ENCODE measurements around the gene CHAT. TPM values are rescaled to one million over a fixed set of nuclear protein-coding genes. Genes with fewer than 3 reads are reported as not detected.

Gene CHAT
- total and polyA plus RNA-seq, 9 donors, result 0.32 TPM; not detected in 8

- no peak for DNase-seq
Measured at GRCh38 chr10:49605216-49605938, 8.5 kb upstream of the CHAT start.

GRCh38 chr10:49605939-49606509, 7.8 kb upstream of the CHAT start:
- Histone ChIP-seq H3K27me3 (ENCODE audit: control insufficient read depth, insufficient read depth, low read length) (peaks cover 46% of the 10 kb centered on the region), H3K4me3 (ENCODE audit: low read length) (no peak overlapping the region)
- no peak for DNase-seq

More at GRCh38 chr10:49605216-49605938, 8.5 kb upstream of the CHAT start:
- 55% methylated on average over 4 of the region's 6 CpGs for WGBS (ENCODE audit: insufficient coverage)
- H3K9me3 ChIP-seq (replicated peaks; ENCODE audit: control insufficient read depth, low read depth, low read length), result no peaks in the 10 kb centered on the region
- H3K27me3 ChIP-seq (ENCODE audit: control insufficient read depth, insufficient read depth, low read length), result peaks cover 39% of the 10 kb centered on the region
- peaks cover 7% of the 10 kb centered on the region for H3K4me1 ChIP-seq (ENCODE audit: control insufficient read depth, insufficient read depth, low read length)
- H3K36me3 ChIP-seq (ENCODE audit: control insufficient read depth, insufficient read depth, low read length), result no peaks in the 10 kb centered on the region
- no peak overlapping the region for H3K4me3 ChIP-seq (ENCODE audit: low read length)
- H3K27ac ChIP-seq (ENCODE audit: low read length), result no peak overlapping the region

GRCh38 chr10:49606981-49607535, 6.8 kb upstream of the CHAT start:
- DNase-seq, result peak; percentile 77
- Histone ChIP-seq H3K4me1 (ENCODE audit: control insufficient read depth, insufficient read depth, low read length) (peaks cover 18% of the 10 kb centered on the region), H3K27ac (ENCODE audit: low read length) (no peak overlapping the region), H3K4me3 (ENCODE audit: low read length) (no peak overlapping the region), H3K9me3 (replicated peaks; ENCODE audit: control insufficient read depth, low read depth, low read length) (no peaks in the 10 kb centered on the region), H3K36me3 (ENCODE audit: control insufficient read depth, insufficient read depth, low read length) (no peaks in the 10 kb centered on the region), H3K27me3 (ENCODE audit: control insufficient read depth, insufficient read depth, low read length) (peaks cover 56% of the 10 kb centered on the region)
- WGBS (ENCODE audit: insufficient coverage), result 4% methylated on average over 15 of the region's 22 CpGs

More at GRCh38 chr10:49605939-49606509, 7.8 kb upstream of the CHAT start:
- WGBS (ENCODE audit: insufficient coverage), result 80% methylated on average over 1 of the region's 3 CpGs
- Histone ChIP-seq H3K27ac (ENCODE audit: low read length) (no peak overlapping the region), H3K9me3 (replicated peaks; ENCODE audit: control insufficient read depth, low read depth, low read length) (no peaks in the 10 kb centered on the region), H3K36me3 (ENCODE audit: control insufficient read depth, insufficient read depth, low read length) (no peaks in the 10 kb centered on the region), H3K4me1 (ENCODE audit: control insufficient read depth, insufficient read depth, low read length) (peaks cover 11% of the 10 kb centered on the region)

- Histone ChIP-seq H3K4me3 (ENCODE audit: low read length) (no peak overlapping the region), H3K27ac (ENCODE audit: low read length) (no peak overlapping the region), H3K9me3 (replicated peaks; ENCODE audit: control insufficient read depth, low read depth, low read length) (no peaks in the 10 kb centered on the region), H3K4me1 (ENCODE audit: control insufficient read depth, insufficient read depth, low read length) (peaks cover 18% of the 10 kb centered on the region), H3K36me3 (ENCODE audit: control insufficient read depth, insufficient read depth, low read length) (no peaks in the 10 kb centered on the region), H3K27me3 (ENCODE audit: control insufficient read depth, insufficient read depth, low read length) (peaks cover 67% of the 10 kb centered on the region)
- DNase-seq, result no peak
- WGBS (ENCODE audit: insufficient coverage), result 4% methylated on average over 5 of the region's 14 CpGs
Measured at GRCh38 chr10:49608166-49609005, 5.5 kb upstream of the CHAT start.

GRCh38 chr10:49609006-49609282, 4.9 kb upstream of the CHAT start:
- 0% methylated on average over 17 of the region's 19 CpGs for WGBS (ENCODE audit: insufficient coverage)
- peaks cover 73% of the 10 kb centered on the region for H3K27me3 ChIP-seq (ENCODE audit: control insufficient read depth, insufficient read depth, low read length)

GRCh38 chr10:49609283-49610113, 4.3 kb upstream of the CHAT start:
- Histone ChIP-seq H3K4me1 (ENCODE audit: control insufficient read depth, insufficient read depth, low read length) (peaks cover 18% of the 10 kb centered on the region), H3K27ac (ENCODE audit: low read length) (no peak overlapping the region), H3K36me3 (ENCODE audit: control insufficient read depth, insufficient read depth, low read length) (no peaks in the 10 kb centered on the region), H3K27me3 (ENCODE audit: control insufficient read depth, insufficient read depth, low read length) (peaks cover 78% of the 10 kb centered on the region), H3K9me3 (replicated peaks; ENCODE audit: control insufficient read depth, low read depth, low read length) (no peaks in the 10 kb centered on the region), H3K4me3 (ENCODE audit: low read length) (peak overlapping the region; percentile 10)
- under 1% methylated on average over 58 of the region's 62 CpGs for WGBS (ENCODE audit: insufficient coverage)
- peak; percentile 20 for DNase-seq

More at GRCh38 chr10:49609006-49609282, 4.9 kb upstream of the CHAT start:
- H3K9me3 ChIP-seq (replicated peaks; ENCODE audit: control insufficient read depth, low read depth, low read length), result no peaks in the 10 kb centered on the region
- H3K36me3 ChIP-seq (ENCODE audit: control insufficient read depth, insufficient read depth, low read length), result no peaks in the 10 kb centered on the region
- no peak overlapping the region for H3K27ac ChIP-seq (ENCODE audit: low read length)
- peaks cover 18% of the 10 kb centered on the region for H3K4me1 ChIP-seq (ENCODE audit: control insufficient read depth, insufficient read depth, low read length)
- no peak for DNase-seq
- no peak overlapping the region for H3K4me3 ChIP-seq (ENCODE audit: low read length)

GRCh38 chr10:49610114-49610457, 3.8 kb upstream of the CHAT start, which contains the start of gene SLC18A3:
SLC18A3 (plus strand) TSS chr10:49610310; CDS start chr10:49610741, 431 bp downstream.
- peak; percentile 23 for DNase-seq
- Histone ChIP-seq H3K36me3 (ENCODE audit: control insufficient read depth, insufficient read depth, low read length) (no peaks in the 10 kb centered on the region), H3K27ac (ENCODE audit: low read length) (no peak within 1 kb of the TSS), H3K27me3 (ENCODE audit: control insufficient read depth, insufficient read depth, low read length) (peaks cover 83% of the 10 kb centered on the region), H3K4me1 (ENCODE audit: control insufficient read depth, insufficient read depth, low read length) (peaks cover 18% of the 10 kb centered on the region), H3K9me3 (replicated peaks; ENCODE audit: control insufficient read depth, low read depth, low read length) (no peaks in the 10 kb centered on the region), H3K4me3 (ENCODE audit: low read length) (peak within 1 kb of the TSS; percentile 10)
- under 1% methylated on average over 43 of the region's 43 CpGs for WGBS (ENCODE audit: insufficient coverage)

GRCh38 chr10:49610458-49611165, 3.2 kb upstream of the CHAT start:
- Histone ChIP-seq H3K27me3 (ENCODE audit: control insufficient read depth, insufficient read depth, low read length) (peaks cover 87% of the 10 kb centered on the region), H3K4me3 (ENCODE audit: low read length) (no peak overlapping the region), H3K27ac (ENCODE audit: low read length) (no peak overlapping the region), H3K9me3 (replicated peaks; ENCODE audit: control insufficient read depth, low read depth, low read length) (no peaks in the 10 kb centered on the region), H3K36me3 (ENCODE audit: control insufficient read depth, insufficient read depth, low read length) (no peaks in the 10 kb centered on the region), H3K4me1 (ENCODE audit: control insufficient read depth, insufficient read depth, low read length) (peaks cover 18% of the 10 kb centered on the region)
- WGBS (ENCODE audit: insufficient coverage), result 2% methylated on average over 72 of the region's 72 CpGs
- no peak for DNase-seq

GRCh38 chr10:49611166-49611815, 2.5 kb upstream of the CHAT start:
- Histone ChIP-seq H3K27ac (ENCODE audit: low read length) (no peak overlapping the region), H3K4me3 (ENCODE audit: low read length) (no peak overlapping the region), H3K9me3 (replicated peaks; ENCODE audit: control insufficient read depth, low read depth, low read length) (no peaks in the 10 kb centered on the region), H3K4me1 (ENCODE audit: control insufficient read depth, insufficient read depth, low read length) (peaks cover 18% of the 10 kb centered on the region), H3K27me3 (ENCODE audit: control insufficient read depth, insufficient read depth, low read length) (peaks cover 91% of the 10 kb centered on the region), H3K36me3 (ENCODE audit: control insufficient read depth, insufficient read depth, low read length) (no peaks in the 10 kb centered on the region)
- 2% methylated on average over 58 of the region's 63 CpGs for WGBS (ENCODE audit: insufficient coverage)
- no peak for DNase-seq

Data from muscle of leg (tissue), 11 donors.